A549 (cell line): ENCODE data around the gene APBB3.

Experiments
- EHMT2 ChIP-seq: fragments of 200-600 bp; sonication (generic); IDR thresholded peaks from 2 replicates; pipeline ENCODE4 v1.6.1; 2016; ENCODE audit warnings: antibody characterized with exemption, low read depth, mild to moderate bottlenecking, moderate library complexity
- EP300 ChIP-seq, 2 experiments: fragments of >200 bp; sonication (Bioruptor Twin); formaldehyde crosslinking; IDR thresholded peaks; 2 replicates in 1 of 2; 3 replicates in 1 of 2; pipeline ENCODE4 v1.6.1; 2016 to 2017
- POLR2A ChIP-seq: IDR thresholded peaks from 2 replicates; pipeline ENCODE4 v1.6.1; 2012; ENCODE audit warnings: mild to moderate bottlenecking, low read length
- TF ChIP-seq, protein P1 (sequence below): IDR thresholded peaks from 2 replicates; pipeline ENCODE4 v1.6.1; 2012
- TF ChIP-seq, protein P2 (sequence below): fragments of >200 bp; sonication (Bioruptor Twin); formaldehyde crosslinking; IDR thresholded peaks from 3 replicates; pipeline ENCODE4 v1.5.1; 2016
- TF ChIP-seq, protein P3 (sequence below): fragments of 200-600 bp; sonication (generic); IDR thresholded peaks from 2 replicates; pipeline ENCODE4 v1.6.1; 2016; ENCODE audit warnings: antibody characterized with exemption, mild to moderate bottlenecking, moderate library complexity

DNA sequence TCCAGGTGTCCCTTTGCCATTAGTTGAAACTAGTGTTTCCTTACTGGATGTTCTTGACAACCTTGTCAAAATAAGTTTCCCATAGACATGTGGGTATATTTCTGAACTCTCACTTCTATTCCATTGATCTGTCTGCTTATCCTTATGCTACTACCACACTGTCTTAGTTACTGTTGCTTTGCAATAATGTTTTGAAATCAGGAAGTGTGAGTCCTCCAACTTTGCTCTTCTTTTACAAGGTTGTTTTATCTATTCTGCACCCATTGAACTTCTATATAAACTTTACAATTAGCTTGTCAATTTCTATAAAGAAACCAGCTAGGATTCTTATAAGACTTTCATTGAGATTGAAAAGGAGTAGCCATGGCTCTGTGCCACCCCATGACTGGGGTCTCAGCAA lies 44.3 kb upstream of the APBB3 start:
- TF ChIP-seq POLR2A = no peak
- no peak for TF ChIP-seq EP300 (IDR thresholded peaks at IDR 0.05)
- TF ChIP-seq, protein P1, sequence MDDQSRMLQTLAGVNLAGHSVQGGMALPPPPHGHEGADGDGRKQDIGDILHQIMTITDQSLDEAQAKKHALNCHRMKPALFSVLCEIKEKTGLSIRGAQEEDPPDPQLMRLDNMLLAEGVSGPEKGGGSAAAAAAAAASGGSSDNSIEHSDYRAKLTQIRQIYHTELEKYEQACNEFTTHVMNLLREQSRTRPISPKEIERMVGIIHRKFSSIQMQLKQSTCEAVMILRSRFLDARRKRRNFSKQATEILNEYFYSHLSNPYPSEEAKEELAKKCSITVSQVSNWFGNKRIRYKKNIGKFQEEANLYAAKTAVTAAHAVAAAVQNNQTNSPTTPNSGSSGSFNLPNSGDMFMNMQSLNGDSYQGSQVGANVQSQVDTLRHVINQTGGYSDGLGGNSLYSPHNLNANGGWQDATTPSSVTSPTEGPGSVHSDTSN = no peak
- TF ChIP-seq EHMT2 = no peak
- TF ChIP-seq, protein P2, sequence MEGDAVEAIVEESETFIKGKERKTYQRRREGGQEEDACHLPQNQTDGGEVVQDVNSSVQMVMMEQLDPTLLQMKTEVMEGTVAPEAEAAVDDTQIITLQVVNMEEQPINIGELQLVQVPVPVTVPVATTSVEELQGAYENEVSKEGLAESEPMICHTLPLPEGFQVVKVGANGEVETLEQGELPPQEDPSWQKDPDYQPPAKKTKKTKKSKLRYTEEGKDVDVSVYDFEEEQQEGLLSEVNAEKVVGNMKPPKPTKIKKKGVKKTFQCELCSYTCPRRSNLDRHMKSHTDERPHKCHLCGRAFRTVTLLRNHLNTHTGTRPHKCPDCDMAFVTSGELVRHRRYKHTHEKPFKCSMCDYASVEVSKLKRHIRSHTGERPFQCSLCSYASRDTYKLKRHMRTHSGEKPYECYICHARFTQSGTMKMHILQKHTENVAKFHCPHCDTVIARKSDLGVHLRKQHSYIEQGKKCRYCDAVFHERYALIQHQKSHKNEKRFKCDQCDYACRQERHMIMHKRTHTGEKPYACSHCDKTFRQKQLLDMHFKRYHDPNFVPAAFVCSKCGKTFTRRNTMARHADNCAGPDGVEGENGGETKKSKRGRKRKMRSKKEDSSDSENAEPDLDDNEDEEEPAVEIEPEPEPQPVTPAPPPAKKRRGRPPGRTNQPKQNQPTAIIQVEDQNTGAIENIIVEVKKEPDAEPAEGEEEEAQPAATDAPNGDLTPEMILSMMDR = no peak
- TF ChIP-seq, protein P3, sequence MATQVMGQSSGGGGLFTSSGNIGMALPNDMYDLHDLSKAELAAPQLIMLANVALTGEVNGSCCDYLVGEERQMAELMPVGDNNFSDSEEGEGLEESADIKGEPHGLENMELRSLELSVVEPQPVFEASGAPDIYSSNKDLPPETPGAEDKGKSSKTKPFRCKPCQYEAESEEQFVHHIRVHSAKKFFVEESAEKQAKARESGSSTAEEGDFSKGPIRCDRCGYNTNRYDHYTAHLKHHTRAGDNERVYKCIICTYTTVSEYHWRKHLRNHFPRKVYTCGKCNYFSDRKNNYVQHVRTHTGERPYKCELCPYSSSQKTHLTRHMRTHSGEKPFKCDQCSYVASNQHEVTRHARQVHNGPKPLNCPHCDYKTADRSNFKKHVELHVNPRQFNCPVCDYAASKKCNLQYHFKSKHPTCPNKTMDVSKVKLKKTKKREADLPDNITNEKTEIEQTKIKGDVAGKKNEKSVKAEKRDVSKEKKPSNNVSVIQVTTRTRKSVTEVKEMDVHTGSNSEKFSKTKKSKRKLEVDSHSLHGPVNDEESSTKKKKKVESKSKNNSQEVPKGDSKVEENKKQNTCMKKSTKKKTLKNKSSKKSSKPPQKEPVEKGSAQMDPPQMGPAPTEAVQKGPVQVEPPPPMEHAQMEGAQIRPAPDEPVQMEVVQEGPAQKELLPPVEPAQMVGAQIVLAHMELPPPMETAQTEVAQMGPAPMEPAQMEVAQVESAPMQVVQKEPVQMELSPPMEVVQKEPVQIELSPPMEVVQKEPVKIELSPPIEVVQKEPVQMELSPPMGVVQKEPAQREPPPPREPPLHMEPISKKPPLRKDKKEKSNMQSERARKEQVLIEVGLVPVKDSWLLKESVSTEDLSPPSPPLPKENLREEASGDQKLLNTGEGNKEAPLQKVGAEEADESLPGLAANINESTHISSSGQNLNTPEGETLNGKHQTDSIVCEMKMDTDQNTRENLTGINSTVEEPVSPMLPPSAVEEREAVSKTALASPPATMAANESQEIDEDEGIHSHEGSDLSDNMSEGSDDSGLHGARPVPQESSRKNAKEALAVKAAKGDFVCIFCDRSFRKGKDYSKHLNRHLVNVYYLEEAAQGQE = no peak
